Activated CD4-positive, alpha-beta T cell treated with anti-CD3 and anti-CD28 coated beads, Interleukin-2, amount 50 U/mL, for 1 hour (primary cell): ENCODE results near the gene FN3K.

Experiments
- DNase-seq: peaks from one replicate; pipeline ENCODE4 v3.0.0-alpha.2; 2020

FN3K gene

GRCh38 chr17:82797061-82797460 lies 61.6 kb downstream of the FN3K start:
- DNase-seq = no peak

- DNase-seq = no peak
Measured at GRCh38 chr17:82798752-82799151, 63.3 kb downstream of the FN3K start.

- DNase-seq = no peak
Measured at GRCh38 chr17:82799591-82799990, 64.2 kb downstream of the FN3K start.
